HCT116 (cell line): ENCODE measurements around the gene CPA2.

ENCODE experiments used
- ATF3 ChIP-seq: IDR thresholded peaks from 2 replicates; pipeline ENCODE4 v1.6.1; 2012
- EZH2 ChIP-seq: fragments of 200-600 bp; sonication (generic); IDR thresholded peaks from 2 replicates; pipeline ENCODE4 v1.6.1; 2017; ENCODE audit warnings: antibody characterized with exemption, mixed run types
- EZH2phosphoT487 ChIP-seq: fragments of 200-600 bp; IDR thresholded peaks from 2 replicates; pipeline ENCODE4 v1.6.1; 2018; ENCODE audit warnings: antibody characterized with exemption, borderline replicate concordance
- JUND ChIP-seq: IDR thresholded peaks from 2 replicates; pipeline ENCODE4 v1.6.1; 2012
- MAX ChIP-seq: IDR thresholded peaks from 2 replicates; pipeline ENCODE4 v1.6.1; 2012
- POLR2A ChIP-seq: IDR thresholded peaks from 2 replicates; pipeline ENCODE4 v1.7.0; 2011; ENCODE audit warnings: borderline replicate concordance; ENCODE audit not compliant: insufficient read depth, insufficient read length; ENCODE audit errors: extremely low read depth
- POLR2AphosphoS5 ChIP-seq: IDR thresholded peaks from 2 replicates; pipeline ENCODE4 v1.6.1; 2011; ENCODE audit warnings: mild to moderate bottlenecking, low read depth, low read length, moderate library complexity
- RAD21 ChIP-seq: IDR thresholded peaks from 2 replicates; pipeline ENCODE4 v1.6.1; 2012; ENCODE audit warnings: low read depth, mild to moderate bottlenecking
- SIN3A ChIP-seq: IDR thresholded peaks from 2 replicates; pipeline ENCODE4 v1.6.1; 2012; ENCODE audit warnings: low read depth
- TCF7L2 ChIP-seq: IDR thresholded peaks from 2 replicates; pipeline ENCODE4 v1.7.0; 2011; ENCODE audit warnings: borderline replicate concordance, inconsistent platforms; ENCODE audit not compliant: insufficient read depth, insufficient read length; ENCODE audit errors: extremely low read depth
- YY1 ChIP-seq: IDR thresholded peaks from 2 replicates; pipeline ENCODE4 v1.6.1; 2011; ENCODE audit warnings: low read length, low read depth, moderate library complexity, mild to moderate bottlenecking; ENCODE audit not compliant: insufficient replicate concordance; ENCODE audit errors: extremely low read depth
- ZNF274 ChIP-seq: fragments of 200-500 bp; sonication (Bioruptor generic); IDR thresholded peaks from 2 replicates; pipeline ENCODE4 v1.6.1; 2014; ENCODE audit warnings: mild to moderate bottlenecking, low read depth, low read length, inconsistent platforms
- TF ChIP-seq, protein P1 (sequence below), 3 experiments: fragments of 200-600 bp in 1 of 3; sonication (generic) in 1 of 3; IDR thresholded peaks in 2 of 3; conservative IDR thresholded peaks in 1 of 3; 2 replicates each; pipeline ENCODE4 v1.5.1; 2012 to 2017; ENCODE audit warnings: low read depth in 2 of 3, low read length in 2 of 3, antibody characterized with exemption in 1 of 3, borderline replicate concordance in 1 of 3, control low read depth in 1 of 3, mild to moderate bottlenecking in 1 of 3, mixed read lengths in 1 of 3, mixed run types in 1 of 3, moderate library complexity in 1 of 3; ENCODE audit not compliant: insufficient read depth in 1 of 3

GRCh38 chr7:130338233-130338632 lies 71.6 kb downstream of the CPA2 start:
- TF ChIP-seq, protein P1, sequence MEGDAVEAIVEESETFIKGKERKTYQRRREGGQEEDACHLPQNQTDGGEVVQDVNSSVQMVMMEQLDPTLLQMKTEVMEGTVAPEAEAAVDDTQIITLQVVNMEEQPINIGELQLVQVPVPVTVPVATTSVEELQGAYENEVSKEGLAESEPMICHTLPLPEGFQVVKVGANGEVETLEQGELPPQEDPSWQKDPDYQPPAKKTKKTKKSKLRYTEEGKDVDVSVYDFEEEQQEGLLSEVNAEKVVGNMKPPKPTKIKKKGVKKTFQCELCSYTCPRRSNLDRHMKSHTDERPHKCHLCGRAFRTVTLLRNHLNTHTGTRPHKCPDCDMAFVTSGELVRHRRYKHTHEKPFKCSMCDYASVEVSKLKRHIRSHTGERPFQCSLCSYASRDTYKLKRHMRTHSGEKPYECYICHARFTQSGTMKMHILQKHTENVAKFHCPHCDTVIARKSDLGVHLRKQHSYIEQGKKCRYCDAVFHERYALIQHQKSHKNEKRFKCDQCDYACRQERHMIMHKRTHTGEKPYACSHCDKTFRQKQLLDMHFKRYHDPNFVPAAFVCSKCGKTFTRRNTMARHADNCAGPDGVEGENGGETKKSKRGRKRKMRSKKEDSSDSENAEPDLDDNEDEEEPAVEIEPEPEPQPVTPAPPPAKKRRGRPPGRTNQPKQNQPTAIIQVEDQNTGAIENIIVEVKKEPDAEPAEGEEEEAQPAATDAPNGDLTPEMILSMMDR (IDR thresholded peaks at IDR 0.05 in 2 of 3, conservative IDR thresholded peaks at IDR 0.05 in 1 of 3; ENCODE audit: borderline replicate concordance in 1 of 3, insufficient read depth in 1 of 3, low read depth in 2 of 3, low read length in 2 of 3), result no peak
- TF ChIP-seq ATF3, result no peak
- TF ChIP-seq ZNF274, result no peak
- TF ChIP-seq POLR2A, result no peak
- TF ChIP-seq EZH2, result no peak
- TF ChIP-seq YY1, result no peak
- no peak for TF ChIP-seq POLR2AphosphoS5
- no peak for TF ChIP-seq SIN3A
- no peak for TF ChIP-seq TCF7L2
- TF ChIP-seq MAX, result no peak
- no peak for TF ChIP-seq EZH2phosphoT487
- no peak for TF ChIP-seq RAD21
- no peak for TF ChIP-seq JUND
